Left lobe of liver (tissue), 2 donors: ENCODE results near the gene APOM. TPM values are rescaled to one million over a fixed set of nuclear protein-coding genes. Genes with fewer than 3 reads are reported as not detected.
A peak's percentile ranks its signal among the peaks of the same experiment; 100 is the strongest.

Experiments
- ATAC-seq: fragments of 200-7000 bp; cut with Tn5 transposase; one replicate; pipeline ENCODE4 v1.9.1; 2020; ENCODE audit warnings: mild to moderate bottlenecking, moderate library complexity
- DNase-seq: peaks from one replicate; pipeline ENCODE4 v3.0.0-alpha.2; 2020; ENCODE audit warnings: low spot score
- total RNA-seq: library from RNA; stranded (reverse); gene quantifications from one replicate; pipeline ENCODE4 v1.2.1, GENCODE V29; 2021
- donor health status: DM: no; HTN: no; CAD: no; lungs with moderate emphysema.
- donor health status: DM: no; HTN: yes; CAD: no.

The APOM gene
- total RNA-seq, 1 donor from 2014 or later = 97.1 TPM

DNA sequence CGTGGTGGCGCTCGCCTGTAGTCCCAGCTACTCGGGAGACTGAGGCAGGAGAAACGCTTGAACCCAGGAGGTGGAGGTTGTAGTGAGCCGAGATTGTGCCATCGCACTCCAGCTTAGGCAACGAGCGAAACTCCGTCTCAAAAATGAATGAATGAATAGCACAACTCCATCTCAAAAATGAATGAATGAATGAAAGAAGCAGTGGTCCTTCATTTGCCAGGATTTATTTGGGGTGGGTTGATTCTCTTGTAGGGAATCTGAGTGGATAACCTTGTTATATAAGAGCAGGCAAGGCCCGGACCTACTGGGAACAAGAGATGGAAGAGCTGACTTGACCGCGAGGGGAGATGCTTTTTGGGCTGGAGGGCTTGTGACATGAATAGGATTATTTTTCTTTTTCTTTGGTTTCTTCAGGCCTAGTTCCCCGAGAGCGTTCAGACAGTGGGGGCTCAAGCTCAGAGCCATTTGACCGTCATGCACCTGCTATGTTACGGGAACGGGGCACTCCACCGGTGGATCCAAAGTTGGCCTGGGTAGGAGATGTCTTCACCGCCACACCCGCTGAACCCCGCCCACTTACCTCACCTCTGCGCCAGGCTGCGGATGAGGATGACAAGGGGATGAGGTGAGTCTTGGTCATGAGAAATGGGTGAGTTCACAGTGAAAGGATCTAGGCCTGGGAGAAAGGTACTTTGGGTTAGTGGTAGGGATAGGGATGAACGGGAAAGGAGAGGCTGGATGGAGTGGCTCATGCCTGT, 25.3 kb upstream of the APOM start:
- no peak for ATAC-seq

GRCh38 chr6:31631209-31631608, 24.5 kb upstream of the APOM start:
- ATAC-seq = no peak
- no peak for DNase-seq

More for the DNA sequence above, 25.3 kb upstream of the APOM start:
- DNase-seq = no peak

DNA sequence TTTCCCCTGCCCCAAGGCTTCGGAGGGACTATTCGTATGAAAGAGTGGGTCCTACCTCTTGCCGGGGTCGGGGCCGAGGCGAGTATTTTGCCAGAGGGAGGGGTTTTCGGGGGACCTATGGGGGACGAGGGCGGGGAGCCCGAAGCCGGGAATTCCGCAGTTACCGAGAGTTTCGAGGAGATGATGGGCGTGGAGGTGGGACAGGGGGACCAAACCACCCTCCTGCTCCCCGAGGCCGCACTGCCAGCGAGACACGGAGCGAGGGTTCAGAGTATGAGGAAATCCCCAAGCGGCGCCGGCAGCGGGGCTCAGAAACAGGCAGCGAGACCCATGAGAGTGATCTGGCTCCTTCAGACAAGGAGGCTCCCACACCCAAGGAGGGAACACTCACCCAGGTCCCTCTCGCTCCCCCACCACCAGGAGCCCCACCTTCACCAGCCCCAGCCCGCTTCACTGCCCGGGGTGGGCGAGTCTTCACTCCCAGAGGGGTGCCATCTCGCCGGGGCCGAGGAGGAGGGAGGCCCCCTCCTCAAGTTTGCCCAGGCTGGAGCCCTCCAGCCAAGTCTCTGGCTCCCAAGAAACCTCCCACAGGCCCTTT, 23.9 kb upstream of the APOM start:
- DNase-seq = no peak

DNA sequence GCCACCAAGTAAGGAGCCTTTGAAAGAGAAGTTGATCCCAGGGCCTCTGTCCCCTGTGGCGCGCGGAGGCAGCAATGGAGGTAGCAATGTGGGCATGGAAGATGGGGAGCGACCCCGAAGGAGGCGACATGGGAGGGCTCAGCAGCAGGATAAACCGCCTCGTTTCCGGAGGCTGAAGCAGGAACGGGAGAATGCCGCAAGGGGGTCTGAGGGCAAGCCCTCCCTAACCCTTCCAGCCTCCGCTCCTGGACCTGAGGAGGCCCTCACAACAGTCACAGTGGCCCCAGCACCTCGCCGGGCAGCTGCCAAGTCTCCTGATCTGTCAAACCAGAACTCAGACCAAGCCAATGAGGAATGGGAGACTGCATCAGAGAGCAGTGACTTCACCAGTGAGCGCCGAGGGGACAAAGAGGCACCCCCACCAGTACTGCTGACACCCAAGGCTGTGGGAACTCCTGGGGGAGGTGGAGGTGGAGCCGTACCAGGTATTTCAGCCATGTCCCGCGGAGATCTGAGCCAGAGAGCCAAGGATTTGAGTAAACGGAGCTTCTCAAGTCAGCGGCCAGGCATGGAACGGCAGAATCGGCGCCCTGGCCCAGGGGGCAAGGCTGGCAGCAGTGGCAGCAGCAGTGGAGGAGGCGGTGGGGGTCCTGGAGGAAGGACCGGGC, 23.3 kb upstream of the APOM start:
- DNase-seq (no peak), ATAC-seq (no peak)

More for the DNA sequence above, 23.9 kb upstream of the APOM start:
- ATAC-seq = no peak

DNA sequence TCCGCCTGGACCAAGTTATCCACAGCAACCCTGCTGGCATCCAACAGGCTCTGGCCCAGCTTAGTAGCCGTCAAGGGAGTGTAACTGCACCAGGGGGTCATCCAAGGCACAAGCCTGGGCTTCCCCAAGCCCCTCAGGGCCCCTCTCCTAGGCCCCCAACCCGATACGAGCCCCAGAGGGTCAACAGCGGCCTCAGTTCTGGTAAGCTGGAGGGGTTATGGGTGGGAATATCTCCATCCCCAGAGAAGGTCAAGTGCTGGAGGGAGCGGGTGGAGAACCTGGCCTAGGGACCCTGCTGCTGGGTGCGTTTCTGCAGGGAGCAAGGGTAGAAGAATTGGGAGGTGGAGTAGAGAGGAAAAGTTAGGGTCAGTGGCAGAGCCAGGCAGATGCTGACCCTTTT, 22.2 kb upstream of the APOM start:
- DNase-seq (no peak), ATAC-seq (no peak)

DNA sequence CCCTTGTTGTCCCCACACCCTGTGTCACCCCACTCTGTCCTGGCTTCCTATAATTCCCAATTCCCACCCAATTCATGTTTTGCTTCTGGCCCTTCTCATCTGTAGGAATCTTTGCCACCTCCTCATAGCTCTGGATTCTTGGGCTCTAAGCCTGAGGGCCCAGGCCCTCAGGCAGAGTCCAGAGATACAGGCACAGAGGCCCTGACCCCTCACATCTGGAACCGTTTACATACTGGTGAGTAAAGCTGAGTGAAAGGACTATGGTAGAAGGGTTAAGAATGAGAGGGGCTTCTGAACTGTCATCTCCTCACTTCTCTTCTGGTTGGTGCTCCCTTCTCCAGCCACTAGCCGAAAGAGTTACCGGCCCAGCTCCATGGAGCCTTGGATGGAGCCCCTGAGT, 21.6 kb upstream of the APOM start:
- ATAC-seq = peak; percentile 1
- no peak for DNase-seq

DNA sequence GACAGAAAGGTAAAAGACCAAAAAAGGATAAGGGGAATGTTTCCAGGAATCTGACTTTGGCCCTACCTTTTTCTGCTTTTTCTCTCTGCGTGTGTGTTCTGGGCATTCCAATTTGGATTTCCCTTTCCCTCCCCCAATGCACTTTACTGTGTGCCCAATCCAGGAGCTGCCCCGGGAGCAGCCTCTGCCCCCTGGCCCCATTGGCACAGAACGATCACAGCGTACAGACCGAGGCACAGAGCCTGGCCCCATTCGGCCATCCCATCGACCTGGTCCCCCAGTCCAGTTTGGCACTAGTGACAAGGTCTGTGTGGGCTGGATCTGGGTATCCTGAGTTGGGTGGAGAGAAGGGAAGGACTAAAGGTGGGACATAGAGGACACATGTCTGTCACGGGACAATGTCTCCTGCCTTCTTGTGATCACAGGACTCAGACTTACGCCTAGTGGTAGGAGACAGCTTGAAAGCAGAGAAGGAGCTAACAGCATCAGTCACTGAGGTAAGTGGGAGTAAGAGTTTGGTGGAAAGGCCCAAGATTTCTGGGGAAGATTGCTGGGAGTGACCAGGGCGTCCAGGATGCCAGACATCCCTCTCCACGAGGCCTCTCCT, 20.6 kb upstream of the APOM start:
- DNase-seq = peak; percentile 80
- peak; percentile 87 for ATAC-seq

GRCh38 chr6:31636698-31637596, 18.7 kb upstream of the APOM start:
- DNase-seq (no peak), ATAC-seq (no peak)

- DNase-seq (no peak), ATAC-seq (no peak)
Observed at GRCh38 chr6:31639043-31639442, 16.7 kb upstream of the APOM start.

DNA sequence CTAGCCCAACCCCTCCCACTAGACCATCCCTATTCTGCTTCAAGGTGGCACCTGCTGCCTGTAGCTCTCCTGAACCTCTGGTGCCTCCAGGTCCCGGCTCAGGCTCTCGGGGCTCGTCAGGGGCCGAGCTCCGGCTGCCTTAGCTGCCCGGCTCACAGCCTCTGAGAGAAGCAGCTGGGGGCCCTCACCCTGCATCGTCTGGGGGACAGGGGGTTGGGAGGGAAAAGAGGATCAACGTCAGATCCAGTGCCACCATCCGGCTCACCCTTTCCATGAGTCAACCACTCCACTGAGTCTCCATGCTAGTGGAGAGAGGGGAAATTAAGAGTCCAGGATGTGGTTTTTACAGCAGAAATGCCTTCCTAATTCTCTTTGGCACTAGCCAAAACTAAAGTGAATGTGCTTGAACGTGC, 16.2 kb upstream of the APOM start:
- DNase-seq (no peak), ATAC-seq (no peak)

GRCh38 chr6:31640612-31641011, 15.1 kb upstream of the APOM start:
- DNase-seq = no peak
- no peak for ATAC-seq

- no peak for DNase-seq
- no peak for ATAC-seq
Observed at GRCh38 chr6:31641370-31641769, 14.3 kb upstream of the APOM start.

DNA sequence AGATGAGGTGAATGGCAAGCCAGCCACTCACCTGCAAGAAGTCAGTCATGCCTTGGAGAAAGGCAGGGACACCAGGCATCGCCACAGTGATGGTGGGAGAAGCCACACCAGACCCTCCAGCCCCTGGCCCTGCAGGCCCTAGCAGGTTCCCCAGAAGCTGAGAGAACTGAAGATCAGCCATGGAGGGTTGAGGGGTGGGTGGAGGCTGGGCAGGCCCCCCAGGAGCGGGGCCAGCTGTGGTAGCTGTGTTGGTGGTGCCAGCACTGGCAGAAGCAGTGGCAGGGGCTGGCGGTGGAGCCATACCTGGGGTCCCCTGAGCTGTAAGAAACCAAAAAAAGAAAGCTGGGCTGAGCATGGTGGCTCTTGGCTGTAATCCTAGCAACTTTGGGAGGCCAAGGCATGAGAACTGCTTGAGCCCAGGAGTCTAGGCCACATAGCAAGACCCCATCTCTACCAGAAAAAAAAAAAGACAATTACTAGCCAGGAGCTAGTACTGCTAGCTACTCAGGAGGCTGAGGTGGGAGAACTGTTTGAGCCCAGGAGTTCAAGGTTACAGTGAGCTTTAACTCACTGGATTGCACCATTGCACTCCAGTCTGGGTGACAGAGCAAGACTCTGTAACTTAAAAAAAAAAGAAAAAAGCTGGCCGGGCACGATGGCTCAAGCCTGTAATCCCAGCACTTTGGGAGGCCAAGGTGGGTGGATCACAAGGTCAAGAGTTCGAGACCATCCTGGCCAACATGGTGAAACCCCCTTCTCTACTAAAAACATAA, 12.7 kb upstream of the APOM start:
- ATAC-seq = peak; percentile 16
- DNase-seq = no peak

- ATAC-seq (peak; percentile 92), DNase-seq (peak; percentile 75)
Observed at GRCh38 chr6:31643818-31644454, 11.8 kb upstream of the APOM start.

DNA sequence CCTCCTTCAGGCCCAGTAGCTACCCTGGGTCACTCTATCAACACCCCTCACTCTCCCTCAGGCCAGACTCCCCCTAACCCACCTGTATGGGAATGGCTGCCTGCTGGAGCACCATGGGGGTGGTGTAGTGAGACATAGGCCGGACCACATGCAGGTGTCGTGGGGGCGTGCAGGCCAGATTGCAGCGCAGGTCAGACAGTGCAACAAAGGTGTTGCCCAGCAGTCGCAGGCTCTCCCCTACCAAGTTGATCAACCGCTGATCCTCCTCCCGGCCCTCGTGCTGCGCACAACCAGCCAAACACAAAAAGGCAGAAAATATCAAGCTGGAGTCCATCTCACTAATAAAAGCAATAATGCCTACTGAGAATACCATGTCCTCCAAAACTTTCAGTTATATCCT, 10.4 kb upstream of the APOM start:
- DNase-seq = no peak

GRCh38 chr6:31651602-31652191, 4.0 kb upstream of the APOM start:
- DNase-seq (peak; percentile 85), ATAC-seq (peak; percentile 70)

More for the DNA sequence above, 10.4 kb upstream of the APOM start:
- ATAC-seq = no peak

DNA sequence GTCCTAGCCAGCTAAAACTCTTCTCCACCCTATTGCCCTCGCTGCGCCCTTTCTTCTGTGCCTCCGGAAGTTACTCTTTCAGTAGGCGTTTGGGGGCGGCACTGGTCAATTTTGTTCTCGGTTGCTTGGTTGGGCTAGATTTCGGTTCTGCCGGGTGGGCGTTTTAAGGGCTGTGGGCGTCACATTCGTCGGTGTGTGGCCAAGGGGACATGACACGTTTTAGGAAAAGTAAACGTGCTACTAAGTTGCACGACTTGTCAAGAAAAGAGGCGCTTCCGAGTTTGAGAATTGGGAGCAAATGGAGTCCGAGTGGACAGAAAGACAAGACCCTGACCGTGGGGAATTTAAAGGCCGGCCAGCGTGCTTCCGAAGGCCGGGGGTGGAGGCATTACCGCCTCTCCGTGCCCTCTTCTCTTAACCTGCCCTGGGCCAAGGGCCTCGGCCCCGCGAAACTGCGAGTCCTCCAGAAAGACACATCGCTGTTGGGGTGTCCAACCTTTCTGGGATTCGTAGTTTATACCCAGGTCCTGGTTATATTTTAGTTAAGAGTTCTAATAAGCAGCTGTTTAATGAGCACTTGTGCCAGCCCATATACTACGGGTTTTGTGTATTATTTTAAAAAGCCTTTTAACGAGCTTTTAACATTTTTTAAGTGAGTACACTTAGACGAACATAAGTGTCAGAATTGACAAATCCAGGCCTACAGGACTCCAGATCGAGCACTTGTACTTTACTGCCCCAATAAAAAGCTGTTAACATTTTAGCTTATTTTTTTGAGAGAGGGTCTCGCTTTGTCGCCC, 2.6 kb upstream of the APOM start:
- peak; percentile 69 for ATAC-seq

More for the DNA sequence above, 2.6 kb upstream of the APOM start:
- no peak for DNase-seq
